ENCODE measurements around the gene GABRG3.

Gene GABRG3

GRCh38 chr15:27589782-27590181, 618.8 kb downstream of the GABRG3 start:
- Histone ChIP-seq H3K27ac (no peak overlapping the region), H3K4me1 (ENCODE audit: control insufficient read depth in 1 of 2, insufficient read depth in 1 of 2, low read depth in 1 of 2, low read length in 1 of 2) (no peaks in the 10 kb centered on the region), H3K27me3 (no peaks in the 10 kb centered on the region), H3K36me3 (no peaks in the 10 kb centered on the region), H3K9me3 (no peaks in the 10 kb centered on the region), H3K4me3 (ENCODE audit: low read depth in 1 of 2, low read length in 1 of 2) (no peak overlapping the region)
- TF ChIP-seq CTCF (IDR thresholded peaks at IDR 0.05), result no peak
